ENCODE data around the gene SLCO2A1.

SLCO2A1 gene

DNA sequence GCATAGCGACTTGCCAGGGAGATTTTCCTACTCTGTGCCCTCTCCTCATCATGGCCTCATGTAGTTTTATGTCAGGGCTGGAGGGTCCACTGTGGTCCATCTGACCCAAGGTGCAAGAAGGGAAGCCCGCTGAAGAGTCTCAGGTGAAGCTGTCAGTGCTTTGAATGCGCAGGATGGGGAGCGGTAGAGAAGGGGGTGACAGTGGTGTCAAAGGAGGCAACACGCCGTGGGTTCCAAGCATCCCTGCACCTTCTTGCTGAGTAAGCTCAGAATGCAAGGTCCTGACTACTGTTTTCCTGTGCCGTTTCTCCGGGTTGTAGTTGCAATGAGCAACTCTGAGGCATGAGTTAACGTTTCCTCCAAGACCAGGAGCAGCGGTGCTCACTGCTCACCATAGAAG, 89.2 kb downstream of the SLCO2A1 start:
- ATAC-seq (ENCODE audit: low read depth) (no peak), DNase-seq (ENCODE audit: low spot score) (no peak)
- Histone ChIP-seq H3K27me3 (ENCODE audit: insufficient read depth, poor library complexity, severe bottlenecking) (no peaks in the 10 kb centered on the region), H3K4me3 (ENCODE audit: severe bottlenecking) (no peak overlapping the region), H3K4me1 (ENCODE audit: insufficient read depth, poor library complexity, severe bottlenecking) (peaks cover 28% of the 10 kb centered on the region), H3K27ac (ENCODE audit: poor library complexity, severe bottlenecking) (no peak overlapping the region), H3K36me3 (ENCODE audit: low read depth) (no peaks in the 10 kb centered on the region), H3K9me3 (ENCODE audit: severe bottlenecking) (no peaks in the 10 kb centered on the region)
- TF ChIP-seq, protein P1, sequence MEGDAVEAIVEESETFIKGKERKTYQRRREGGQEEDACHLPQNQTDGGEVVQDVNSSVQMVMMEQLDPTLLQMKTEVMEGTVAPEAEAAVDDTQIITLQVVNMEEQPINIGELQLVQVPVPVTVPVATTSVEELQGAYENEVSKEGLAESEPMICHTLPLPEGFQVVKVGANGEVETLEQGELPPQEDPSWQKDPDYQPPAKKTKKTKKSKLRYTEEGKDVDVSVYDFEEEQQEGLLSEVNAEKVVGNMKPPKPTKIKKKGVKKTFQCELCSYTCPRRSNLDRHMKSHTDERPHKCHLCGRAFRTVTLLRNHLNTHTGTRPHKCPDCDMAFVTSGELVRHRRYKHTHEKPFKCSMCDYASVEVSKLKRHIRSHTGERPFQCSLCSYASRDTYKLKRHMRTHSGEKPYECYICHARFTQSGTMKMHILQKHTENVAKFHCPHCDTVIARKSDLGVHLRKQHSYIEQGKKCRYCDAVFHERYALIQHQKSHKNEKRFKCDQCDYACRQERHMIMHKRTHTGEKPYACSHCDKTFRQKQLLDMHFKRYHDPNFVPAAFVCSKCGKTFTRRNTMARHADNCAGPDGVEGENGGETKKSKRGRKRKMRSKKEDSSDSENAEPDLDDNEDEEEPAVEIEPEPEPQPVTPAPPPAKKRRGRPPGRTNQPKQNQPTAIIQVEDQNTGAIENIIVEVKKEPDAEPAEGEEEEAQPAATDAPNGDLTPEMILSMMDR (IDR thresholded peaks at IDR 0.05; ENCODE audit: poor library complexity, severe bottlenecking): no peak

DNA sequence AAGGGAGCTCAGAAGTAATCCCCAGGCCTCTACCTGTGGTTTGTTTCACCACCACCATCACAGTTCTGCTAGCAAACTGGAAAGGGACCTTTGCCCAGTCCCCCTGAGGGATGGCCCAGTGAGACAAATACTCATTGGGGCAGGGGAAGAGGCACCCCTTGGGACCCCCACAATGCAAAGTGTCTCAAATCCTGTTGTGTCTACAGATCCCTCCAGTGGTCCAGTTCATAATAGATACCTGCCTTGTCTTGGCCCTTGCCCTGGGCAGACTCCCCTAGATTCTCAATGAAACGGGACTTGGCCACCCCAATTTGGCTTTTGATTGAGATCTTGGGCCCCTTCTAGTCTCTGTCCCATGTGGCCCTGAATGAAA, 90.3 kb downstream of the SLCO2A1 start:
- no peak overlapping the region for H3K4me3 ChIP-seq (ENCODE audit: severe bottlenecking)
- TF ChIP-seq, protein P1 (IDR thresholded peaks at IDR 0.05; ENCODE audit: poor library complexity, severe bottlenecking): no peak
- H3K27ac ChIP-seq (ENCODE audit: poor library complexity, severe bottlenecking): no peak overlapping the region
- DNase-seq (ENCODE audit: low spot score) (no peak), ATAC-seq (ENCODE audit: low read depth) (no peak)
- H3K36me3 ChIP-seq (ENCODE audit: low read depth): no peaks in the 10 kb centered on the region
- no peaks in the 10 kb centered on the region for H3K9me3 ChIP-seq (ENCODE audit: severe bottlenecking)
- peaks cover 17% of the 10 kb centered on the region for H3K4me1 ChIP-seq (ENCODE audit: insufficient read depth, poor library complexity, severe bottlenecking)
- H3K27me3 ChIP-seq (ENCODE audit: insufficient read depth, poor library complexity, severe bottlenecking): no peaks in the 10 kb centered on the region

DNA sequence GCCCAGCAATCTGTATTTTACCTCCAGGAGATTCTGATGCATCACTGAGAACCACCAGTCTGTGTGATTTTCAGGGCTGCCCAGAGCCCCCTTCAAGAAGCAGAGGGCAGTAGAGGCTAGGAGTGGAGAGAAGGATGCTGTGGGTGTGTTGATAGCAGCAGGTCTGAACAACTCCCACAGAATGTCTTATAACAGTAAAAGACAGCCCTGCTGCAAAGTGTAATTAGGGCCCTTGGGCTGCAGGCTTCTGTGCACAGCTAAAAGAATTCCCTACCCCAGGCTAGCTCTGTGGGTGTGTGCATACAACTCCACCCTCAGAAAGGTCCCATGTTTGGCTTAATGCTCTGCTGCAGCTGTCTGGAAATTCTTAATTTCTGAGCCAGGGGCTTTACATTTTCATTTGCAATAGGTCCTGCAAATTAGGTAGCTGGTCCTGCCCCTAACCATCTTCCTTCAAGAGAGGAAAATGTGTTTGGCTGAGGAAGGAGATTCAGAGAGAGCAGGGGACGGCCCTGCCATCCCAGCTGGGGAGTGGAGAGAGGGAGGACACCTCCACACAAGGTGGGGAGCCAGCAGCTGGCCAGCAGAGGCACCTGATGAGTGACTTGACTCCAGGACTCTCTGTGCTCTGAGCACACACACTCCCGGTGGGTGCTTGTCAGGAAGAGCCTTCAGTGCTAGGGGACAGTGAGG, 90.8 kb downstream of the SLCO2A1 start:
- Histone ChIP-seq H3K27me3 (ENCODE audit: insufficient read depth, poor library complexity, severe bottlenecking) (no peaks in the 10 kb centered on the region), H3K4me3 (ENCODE audit: severe bottlenecking) (no peak overlapping the region), H3K9me3 (ENCODE audit: severe bottlenecking) (no peaks in the 10 kb centered on the region), H3K4me1 (ENCODE audit: insufficient read depth, poor library complexity, severe bottlenecking) (peaks cover 12% of the 10 kb centered on the region), H3K27ac (ENCODE audit: poor library complexity, severe bottlenecking) (no peak overlapping the region), H3K36me3 (ENCODE audit: low read depth) (no peaks in the 10 kb centered on the region)
- TF ChIP-seq, protein P1 (IDR thresholded peaks at IDR 0.05; ENCODE audit: poor library complexity, severe bottlenecking): peak; percentile 55
- DNase-seq (ENCODE audit: low spot score) (no peak), ATAC-seq (ENCODE audit: low read depth) (peak; percentile 64)

DNA sequence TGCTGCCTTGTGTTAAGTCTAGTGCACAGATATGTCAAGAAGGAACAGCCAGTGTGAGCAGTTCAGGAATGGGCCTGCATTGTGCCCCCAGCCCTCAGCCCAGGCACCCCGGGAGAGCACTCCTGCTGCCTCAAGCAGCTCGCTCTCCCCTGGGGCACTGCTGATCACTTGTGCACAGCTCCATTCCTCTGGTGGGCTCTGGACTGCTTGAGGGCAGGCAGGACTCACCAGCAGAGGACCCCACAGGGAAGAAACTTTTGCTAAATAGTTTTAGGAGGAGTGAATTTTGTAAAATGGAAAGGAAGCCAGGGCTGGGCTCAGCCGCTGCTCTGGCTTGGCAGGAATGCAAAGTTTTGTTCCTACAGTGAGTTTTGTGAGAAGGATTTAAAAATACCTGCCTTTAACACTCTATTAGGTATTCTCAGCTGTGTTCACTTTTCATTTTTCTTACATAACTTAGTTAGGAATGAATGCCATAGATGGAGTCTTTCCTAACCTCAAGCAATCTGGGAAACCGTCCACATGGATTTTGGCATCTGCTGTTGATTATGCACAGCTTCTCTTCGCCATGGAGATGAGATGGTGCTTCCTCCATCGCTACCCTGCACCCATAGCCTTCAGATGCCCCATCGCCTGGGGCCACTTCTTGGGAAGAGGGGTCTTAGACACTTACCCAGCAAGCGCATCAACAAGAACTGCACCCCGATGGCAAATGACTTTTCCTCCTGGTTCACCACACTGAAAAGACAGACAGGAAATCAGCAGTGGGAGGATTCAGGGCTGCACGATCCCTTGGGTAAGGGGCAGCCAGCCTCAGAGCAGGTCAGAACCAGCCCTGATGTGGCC, 91.7 kb downstream of the SLCO2A1 start:
- no peak for ATAC-seq (ENCODE audit: low read depth)
- no peak overlapping the region for H3K27ac ChIP-seq (ENCODE audit: poor library complexity, severe bottlenecking)
- no peak for DNase-seq (ENCODE audit: low spot score)
- no peaks in the 10 kb centered on the region for H3K36me3 ChIP-seq (ENCODE audit: low read depth)
- H3K9me3 ChIP-seq (ENCODE audit: severe bottlenecking): no peaks in the 10 kb centered on the region
- TF ChIP-seq, protein P1 (IDR thresholded peaks at IDR 0.05; ENCODE audit: poor library complexity, severe bottlenecking): no peak
- H3K4me3 ChIP-seq (ENCODE audit: severe bottlenecking): no peak overlapping the region
- no peaks in the 10 kb centered on the region for H3K27me3 ChIP-seq (ENCODE audit: insufficient read depth, poor library complexity, severe bottlenecking)
- H3K4me1 ChIP-seq (ENCODE audit: insufficient read depth, poor library complexity, severe bottlenecking): peaks cover 3% of the 10 kb centered on the region

All from RWPE2 (cell line).